OCI-LY7 (cell line): Measurements from ENCODE around the gene RCOR1. TPM values are rescaled to one million over a fixed set of nuclear protein-coding genes. Genes with fewer than 3 reads are reported as not detected.

ENCODE experiments used
- BruUV-seq: library from RNA; stranded (reverse); fragments of 400-500 nt; replicated peaks from 2 replicates; lab custom pipeline; 2021; lab: Mats Ljungman, UMichigan
- CTCF ChIA-PET: fragments of 300-600 bp; sonication (Branson Sonifier 250); formaldehyde crosslinking; loops from one replicate; lab custom pipeline; 2022; ENCODE audit warnings: antibody characterized with exemption; ENCODE audit not compliant: unreplicated experiment; lab: Charles Lee
- POLR2A ChIA-PET: fragments of 300-600 bp; sonication (Branson Sonifier 250); formaldehyde crosslinking; loops from one replicate; lab custom pipeline; 2022; ENCODE audit warnings: antibody characterized with exemption; lab: Charles Lee
- DNase-seq: peaks from one replicate; pipeline ENCODE4 v3.0.0-alpha.2; 2015; ENCODE audit warnings: low spot score
- H2AFZ ChIP-seq: fragments of 200-600 bp; sonication (generic), shearing (Covaris generic); 2 replicates; pipeline ENCODE4 v1.6.1; 2014; ENCODE audit warnings: mild to moderate bottlenecking, antibody characterized with exemption, low read length, moderate library complexity
- H3K27ac ChIP-seq: fragments of 200-600 bp; sonication (generic); 2 replicates; pipeline ENCODE4 v1.5.1; 2014; ENCODE audit warnings: mixed run types, low read depth, mild to moderate bottlenecking, moderate library complexity, low read length, inconsistent platforms; ENCODE audit not compliant: poor library complexity, severe bottlenecking
- H3K36me3 ChIP-seq: fragments of 200-600 bp; sonication (generic); 2 replicates; pipeline ENCODE4 v1.6.1; 2014; ENCODE audit warnings: mild to moderate bottlenecking, antibody characterized with exemption, low read length, moderate library complexity, mixed read lengths; ENCODE audit not compliant: insufficient read depth
- H3K4me1 ChIP-seq: fragments of 200-600 bp; sonication (generic); 2 replicates; pipeline ENCODE4 v1.5.1; 2014; ENCODE audit warnings: mild to moderate bottlenecking, low read length; ENCODE audit not compliant: insufficient read depth, poor library complexity, severe bottlenecking
- H3K4me2 ChIP-seq: fragments of 200-600 bp; sonication (generic); 2 replicates; pipeline ENCODE4 v1.6.1; 2014; ENCODE audit warnings: mild to moderate bottlenecking, low read length
- H3K4me3 ChIP-seq: fragments of 200-600 bp; sonication (generic); 2 replicates; pipeline ENCODE4 v1.5.1; 2014; ENCODE audit warnings: mild to moderate bottlenecking, low read depth, low read length; ENCODE audit not compliant: poor library complexity, severe bottlenecking
- H3K79me2 ChIP-seq: fragments of 200-600 bp; sonication (generic); 2 replicates; pipeline ENCODE4 v1.6.1; 2016; ENCODE audit warnings: low read depth, mild to moderate bottlenecking, low read length, moderate library complexity, mixed read lengths; ENCODE audit not compliant: insufficient read depth
- H3K9me2 ChIP-seq: fragments of 200-600 bp; sonication (generic); 2 replicates; pipeline ENCODE4 v1.6.1; 2016; ENCODE audit warnings: mild to moderate bottlenecking, low read length, mixed read lengths; ENCODE audit not compliant: insufficient read depth
- H3K9me3 ChIP-seq: fragments of 200-600 bp; sonication (generic); 2 replicates; pipeline ENCODE4 v1.6.1; 2014; ENCODE audit warnings: mild to moderate bottlenecking, mixed run types, low read length, mixed read lengths
- H4K20me1 ChIP-seq: fragments of 200-600 bp; sonication (generic); 2 replicates; pipeline ENCODE4 v1.6.1; 2014; ENCODE audit warnings: mild to moderate bottlenecking, antibody characterized with exemption, low read length, moderate library complexity, mixed read lengths; ENCODE audit not compliant: insufficient read depth
- EZH2phosphoT487 ChIP-seq: fragments of 200-600 bp; sonication (generic); IDR thresholded peaks from 2 replicates; pipeline ENCODE4 v1.6.1; 2018; ENCODE audit warnings: low read depth, borderline replicate concordance, mild to moderate bottlenecking, mixed run types, antibody characterized with exemption, low read length, moderate library complexity, mixed read lengths
- intact Hi-C: fragments of 100-400 bp; cut with micrococcal nuclease; formaldehyde crosslinking; loops from one replicate; pipeline ENCODE4 v1.10.0; 2022; ENCODE audit not compliant: unreplicated experiment
- total RNA-seq, 2 experiments: library from RNA; depleted of rRNA in 1 of 2; stranded (reverse); fragments of >200 nt in 1 of 2; shearing (Covaris generic) in 1 of 2; gene quantifications; 2 replicates each; pipeline ENCODE4 v1.2.3, GENCODE V29; 2014 to 2022
- TF ChIP-seq, protein P1 (sequence below): fragments of 200-600 bp; sonication (generic); conservative IDR thresholded peaks from 2 replicates; pipeline ENCODE4 v1.5.1; 2014; ENCODE audit warnings: mild to moderate bottlenecking, antibody characterized with exemption, low read length, moderate library complexity, mixed read lengths

Gene RCOR1
- total RNA-seq, 2 experiments from 2014 or later, result 12.1 to 30.2 TPM

DNA sequence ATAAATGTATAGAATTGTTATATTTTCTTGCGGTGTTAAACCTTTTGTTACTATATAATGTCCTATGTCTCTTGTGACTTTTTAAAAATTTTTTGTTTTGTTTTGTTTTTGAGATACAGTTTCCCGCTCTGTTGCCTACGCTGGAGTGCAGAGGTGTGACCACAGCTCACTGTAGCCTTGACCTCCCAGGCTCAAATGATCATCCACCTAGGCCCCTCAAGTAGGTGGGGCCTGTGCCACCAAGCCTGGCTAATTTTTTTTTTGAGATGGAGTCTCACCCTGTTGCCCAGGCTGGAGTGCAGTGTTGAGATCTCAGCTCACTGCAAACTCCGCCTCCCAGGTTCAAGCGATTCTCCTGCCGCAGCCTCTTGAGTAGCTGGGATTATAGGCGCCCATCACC lies 26.5 kb upstream of the RCOR1 start:
- peak overlapping the region; percentile 54; the same call in 1 of the 2 replicates for H3K4me2 ChIP-seq
- no peak overlapping the region for H3K27ac ChIP-seq
- no peak for TF ChIP-seq EZH2phosphoT487
- TF ChIP-seq, protein P1, sequence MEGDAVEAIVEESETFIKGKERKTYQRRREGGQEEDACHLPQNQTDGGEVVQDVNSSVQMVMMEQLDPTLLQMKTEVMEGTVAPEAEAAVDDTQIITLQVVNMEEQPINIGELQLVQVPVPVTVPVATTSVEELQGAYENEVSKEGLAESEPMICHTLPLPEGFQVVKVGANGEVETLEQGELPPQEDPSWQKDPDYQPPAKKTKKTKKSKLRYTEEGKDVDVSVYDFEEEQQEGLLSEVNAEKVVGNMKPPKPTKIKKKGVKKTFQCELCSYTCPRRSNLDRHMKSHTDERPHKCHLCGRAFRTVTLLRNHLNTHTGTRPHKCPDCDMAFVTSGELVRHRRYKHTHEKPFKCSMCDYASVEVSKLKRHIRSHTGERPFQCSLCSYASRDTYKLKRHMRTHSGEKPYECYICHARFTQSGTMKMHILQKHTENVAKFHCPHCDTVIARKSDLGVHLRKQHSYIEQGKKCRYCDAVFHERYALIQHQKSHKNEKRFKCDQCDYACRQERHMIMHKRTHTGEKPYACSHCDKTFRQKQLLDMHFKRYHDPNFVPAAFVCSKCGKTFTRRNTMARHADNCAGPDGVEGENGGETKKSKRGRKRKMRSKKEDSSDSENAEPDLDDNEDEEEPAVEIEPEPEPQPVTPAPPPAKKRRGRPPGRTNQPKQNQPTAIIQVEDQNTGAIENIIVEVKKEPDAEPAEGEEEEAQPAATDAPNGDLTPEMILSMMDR, result no peak
- H3K36me3 ChIP-seq, result no peaks in the 10 kb centered on the region
- peaks cover 27% of the 10 kb centered on the region for H3K4me1 ChIP-seq
- H3K9me2 ChIP-seq, result no peaks in the 10 kb centered on the region
- H3K9me3 ChIP-seq, result 0 out of 2 replicates have a peak, but pooled peaks cover 4% of the 10 kb centered on the region
- intact Hi-C loops, result no loop called here
- H4K20me1 ChIP-seq, result no peaks in the 10 kb centered on the region
- no TSS peak for BruUV-seq
- POLR2A ChIA-PET, result no interaction called here
- H2AFZ ChIP-seq, result peak overlapping the region; percentile 49
- DNase-seq, result no peak
- H3K79me2 ChIP-seq, result no peaks in the 10 kb centered on the region
- H3K4me3 ChIP-seq, result no peak overlapping the region
- CTCF ChIA-PET, result no interaction called here

DNA sequence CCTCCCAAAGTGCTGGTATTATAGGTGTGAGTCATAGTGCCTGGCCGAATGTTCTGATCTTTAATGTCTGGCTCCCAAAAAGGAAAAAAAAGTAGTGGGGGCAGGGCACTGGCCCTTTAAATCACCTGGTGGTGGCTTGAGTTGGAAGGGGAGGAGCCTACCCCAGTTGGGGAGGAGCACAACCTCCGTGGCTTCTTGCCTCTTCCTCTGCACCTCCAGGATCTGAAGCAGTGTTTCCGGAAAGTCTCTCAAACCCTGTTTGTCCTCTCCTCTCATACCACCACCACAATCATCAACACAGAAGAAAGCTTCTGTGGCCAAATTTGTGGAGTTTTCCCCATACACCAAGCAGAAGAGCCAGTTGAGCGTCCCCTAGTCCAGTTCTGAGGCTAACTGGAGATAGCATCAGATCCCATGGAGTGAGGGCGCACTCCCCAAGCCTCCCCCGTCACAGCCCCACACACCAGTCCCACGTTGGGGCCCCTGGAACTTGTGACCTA lies 24.3 kb upstream of the RCOR1 start:
- Histone ChIP-seq H3K4me1 (peaks cover 33% of the 10 kb centered on the region), H3K79me2 (no peaks in the 10 kb centered on the region), H3K27ac (peak overlapping the region; percentile 38), H3K9me3 (0 out of 2 replicates have a peak, but pooled peaks cover 4% of the 10 kb centered on the region), H2AFZ (peak overlapping the region; percentile 88; the same call in 1 of the 2 replicates), H3K36me3 (no peaks in the 10 kb centered on the region), H4K20me1 (no peaks in the 10 kb centered on the region), H3K4me3 (peak overlapping the region; percentile 25), H3K4me2 (peak overlapping the region; percentile 68), H3K9me2 (no peaks in the 10 kb centered on the region)
- ChIA-PET CTCF (no interaction called here), POLR2A (no interaction called here)
- peak; percentile 77 for DNase-seq
- no TSS peak for BruUV-seq
- TF ChIP-seq, protein P1, result no peak
- no peak for TF ChIP-seq EZH2phosphoT487
- intact Hi-C loops, result no loop called here

DNA sequence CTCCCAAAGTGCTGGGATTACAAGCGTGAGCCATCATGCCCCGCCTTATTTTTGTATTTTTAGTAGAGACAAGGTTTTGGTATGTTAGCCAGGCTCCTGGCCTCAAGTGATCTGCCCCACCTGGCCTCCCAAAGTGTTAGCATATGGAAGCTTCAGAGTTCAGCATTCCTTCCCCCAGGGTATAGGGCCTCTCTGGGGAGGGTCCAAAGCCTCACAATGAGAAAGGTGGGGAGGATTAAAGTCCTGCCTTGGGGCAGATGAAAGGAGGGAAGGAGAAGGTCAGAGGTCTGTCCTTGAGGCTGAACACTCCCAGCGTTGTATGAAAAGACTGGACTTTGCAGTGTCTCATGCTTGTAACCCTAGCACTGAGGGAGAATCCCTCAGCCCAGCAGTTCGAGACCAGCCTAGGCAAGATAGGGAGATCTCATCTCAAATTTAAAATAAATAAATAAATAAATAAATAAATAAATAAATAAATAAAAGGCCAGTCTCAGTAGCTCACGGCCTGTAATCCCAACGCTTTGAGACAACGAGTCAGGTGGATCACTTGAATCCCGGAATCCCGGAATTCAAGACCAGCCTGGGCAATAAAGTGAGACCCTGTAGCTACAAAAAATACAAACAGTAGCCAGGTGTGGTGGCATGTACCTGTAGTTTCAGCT lies 22.0 kb upstream of the RCOR1 start:
- CTCF ChIA-PET, result no interaction called here
- POLR2A ChIA-PET, result interaction anchor here (1.1 to 1.4 kb wide), 3 partner anchors 10 to 46 kb away, joined by 3 to 5 read pairs (median 3); no protein-coding TSS in a partner anchor
- Histone ChIP-seq H3K36me3 (no peaks in the 10 kb centered on the region), H3K9me3 (no peaks in the 10 kb centered on the region), H2AFZ (no peak overlapping the region), H3K4me3 (no peak overlapping the region), H4K20me1 (no peaks in the 10 kb centered on the region), H3K9me2 (no peaks in the 10 kb centered on the region), H3K27ac (no peak overlapping the region), H3K4me2 (no peak overlapping the region), H3K4me1 (peaks cover 47% of the 10 kb centered on the region), H3K79me2 (no peaks in the 10 kb centered on the region)
- BruUV-seq, result no TSS peak
- no peak for TF ChIP-seq EZH2phosphoT487
- TF ChIP-seq, protein P1, result no peak
- DNase-seq, result no peak
- intact Hi-C loops, result no loop called here
